K562 (cell line): ENCODE measurements around the gene TRIP10. TPM values are rescaled to one million over a fixed set of nuclear protein-coding genes. Genes with fewer than 3 reads are reported as not detected.

Experiments used
- CBX5 ChIP-seq: IDR thresholded peaks from 2 replicates; pipeline ENCODE4 v1.6.1; 2014; ENCODE audit warnings: low read depth, borderline replicate concordance
- CCNT2 ChIP-seq: IDR thresholded peaks from 2 replicates; pipeline ENCODE4 v1.6.1; 2011; ENCODE audit warnings: borderline replicate concordance, low read depth, mild to moderate bottlenecking, moderate library complexity, mixed read lengths, low read length; ENCODE audit not compliant: insufficient read length; ENCODE audit errors: extremely low read depth
- CTBP1 ChIP-seq: fragments of 450-650 bp; IDR thresholded peaks from 2 replicates; pipeline ENCODE4 v1.6.1; 2016; ENCODE audit warnings: borderline replicate concordance
- CTCFL ChIP-seq: IDR thresholded peaks from 2 replicates; pipeline ENCODE4 v1.6.1; 2011; ENCODE audit warnings: borderline replicate concordance, low read depth, mild to moderate bottlenecking, moderate library complexity, low read length; ENCODE audit not compliant: insufficient read depth, poor library complexity, severe bottlenecking
- ELF4 ChIP-seq: fragments of 450-650 bp; formaldehyde crosslinking; IDR thresholded peaks from 2 replicates; pipeline ENCODE4 v1.4.0; 2022; ENCODE audit warnings: missing genetic modification characterization
- JUN ChIP-seq, 2 experiments: sonication (generic) in 1 of 2; formaldehyde crosslinking in 1 of 2; IDR thresholded peaks; 2 replicates each; pipeline versions ENCODE4 v1.6.1 to v1.8.0; 2012 to 2022; ENCODE audit warnings: borderline replicate concordance in 2 of 2, mild to moderate bottlenecking in 2 of 2, improper control_type of control experiment in 1 of 2, low read depth in 1 of 2, low read length in 1 of 2, missing genetic modification reagents in 1 of 2
- NCOA4 ChIP-seq: fragments of 450-650 bp; IDR thresholded peaks from 2 replicates; pipeline ENCODE4 v1.6.1; 2018; ENCODE audit warnings: mild to moderate bottlenecking; ENCODE audit not compliant: partially characterized antibody
- PCBP2 ChIP-seq: fragments of 200-400 bp; formaldehyde crosslinking; IDR thresholded peaks from 2 replicates; pipeline ENCODE4 v1.6.1; 2018; ENCODE audit warnings: low read length, low read depth, mild to moderate bottlenecking, moderate library complexity; ENCODE audit not compliant: poor library complexity, severe bottlenecking
- SIN3A ChIP-seq, 2 experiments: fragments of 150-350 bp in 1 of 2; IDR thresholded peaks; 2 replicates each; pipeline ENCODE4 v1.6.1; 2011 to 2016; ENCODE audit warnings: borderline replicate concordance in 2 of 2, low read depth in 2 of 2, low read length in 2 of 2, mild to moderate bottlenecking in 2 of 2, moderate library complexity in 2 of 2; ENCODE audit not compliant: control insufficient read depth in 1 of 2
- USF2 ChIP-seq: sonication (generic); formaldehyde crosslinking; IDR thresholded peaks from 2 replicates; pipeline ENCODE4 v1.5.0; 2020; ENCODE audit warnings: missing genetic modification reagents
- ZBTB26 ChIP-seq: fragments of 450-650 bp; formaldehyde crosslinking; IDR thresholded peaks from 2 replicates; pipeline ENCODE4 v1.4.0; 2022; ENCODE audit warnings: missing genetic modification characterization
- ZNF3 ChIP-seq: fragments of 250-450 bp; sonication (Bioruptor Pico); IDR thresholded peaks from 2 replicates; pipeline ENCODE4 v1.5.0; 2021; ENCODE audit warnings: mild to moderate bottlenecking, moderate library complexity
- ZNF766 ChIP-seq: fragments of 200-800 bp; sonication (Bioruptor generic); conservative IDR thresholded peaks from 2 replicates; pipeline ENCODE4 v1.6.1; 2016; ENCODE audit warnings: missing genetic modification characterization, missing compliant biosample characterization
- polyA plus RNA-seq, 8 experiments: library from polyadenylated mRNA; depleted of rRNA in 4 of 8; stranded (reverse) in 5 of 8; unstranded in 3 of 8; fragments of >200 nt; fragmentation: Nextera tagmentation in 2 of 8; fragmentation: Illumina TruSeq in 1 of 8; extraction: Ambion mirVana in 2 of 8; extraction: Trizol in 1 of 8; gene quantifications; 2 replicates each; pipeline versions ENCODE4 v1.2.1 to v1.2.3, GENCODE V29; 2011 to 2014; ENCODE audit warnings: inconsistent platforms in 1 of 8, missing spikeins in 1 of 8
- total RNA-seq, 7 experiments: library from RNA; depleted of rRNA in 6 of 7; stranded (reverse); fragments of >200 nt in 6 of 7; fragmentation: Illumina TruSeq in 2 of 7; extraction: Trizol in 2 of 7; gene quantifications; 2 replicates each; pipeline versions ENCODE4 v1.2.1 to v1.2.3, GENCODE V29; 2011 to 2021; ENCODE audit warnings: low replicate concordance in 1 of 7
- TF ChIP-seq, protein P1 (sequence below): fragments of 450-650 bp; formaldehyde crosslinking; IDR thresholded peaks from 2 replicates; pipeline ENCODE4 v1.4.0; 2020; ENCODE audit warnings: mild to moderate bottlenecking, mixed read lengths
- TF ChIP-seq, protein P2 (sequence below), 2 experiments: IDR thresholded peaks; 2 replicates each; pipeline ENCODE4 v1.6.1; 2012; ENCODE audit warnings: improper control_type of control experiment in 2 of 2, low read depth in 2 of 2, low read length in 2 of 2, borderline replicate concordance in 1 of 2

The TRIP10 gene
- total and polyA plus RNA-seq, 9 of the 15 experiments (the other 6 are each of a cell fraction or from before 2014, with no cell fraction given), result 1.2 to 66.8 (median 36.1) TPM

- TF ChIP-seq, protein P1, sequence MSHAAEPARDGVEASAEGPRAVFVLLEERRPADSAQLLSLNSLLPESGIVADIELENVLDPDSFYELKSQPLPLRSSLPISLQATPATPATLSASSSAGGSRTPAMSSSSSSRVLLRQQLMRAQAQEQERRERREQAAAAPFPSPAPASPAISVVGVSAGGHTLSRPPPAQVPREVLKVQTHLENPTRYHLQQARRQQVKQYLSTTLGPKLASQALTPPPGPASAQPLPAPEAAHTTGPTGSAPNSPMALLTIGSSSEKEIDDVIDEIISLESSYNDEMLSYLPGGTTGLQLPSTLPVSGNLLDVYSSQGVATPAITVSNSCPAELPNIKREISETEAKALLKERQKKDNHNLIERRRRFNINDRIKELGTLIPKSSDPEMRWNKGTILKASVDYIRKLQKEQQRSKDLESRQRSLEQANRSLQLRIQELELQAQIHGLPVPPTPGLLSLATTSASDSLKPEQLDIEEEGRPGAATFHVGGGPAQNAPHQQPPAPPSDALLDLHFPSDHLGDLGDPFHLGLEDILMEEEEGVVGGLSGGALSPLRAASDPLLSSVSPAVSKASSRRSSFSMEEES, result peak; percentile 75
- TF ChIP-seq ELF4 (CRISPR knock-in tag) (peak; percentile 46; the same call in 1 of the 2 replicates), ZNF766 (CRISPR knock-in tag) (0 out of 2 replicates have a peak, but pooled peaks have one; percentile 33), PCBP2 (no peak), CTBP1 (peak; percentile 97), CBX5 (no peak), USF2 (peak; percentile 95), ZNF3 (no peak), ZBTB26 (CRISPR knock-in tag) (0 out of 2 replicates have a peak, but pooled peaks have one; percentile 77), CCNT2 (peak; percentile 82), SIN3A (IDR thresholded peaks at IDR 0.05; ENCODE audit: borderline replicate concordance in 2 of 2, control insufficient read depth in 1 of 2, low read depth in 2 of 2, low read length in 2 of 2) (peak; percentile 40 to 89; a peak in 2 of 4 replicates), CTCFL (peak; percentile 99), JUN (IDR thresholded peaks at IDR 0.05; ENCODE audit: borderline replicate concordance, low read depth, low read length) (peak; percentile 45; the same call in 1 of the 2 replicates), JUN (CRISPR knock-in tag; IDR thresholded peaks at IDR 0.05; ENCODE audit: borderline replicate concordance) (no peak), NCOA4 (no peak)
- TF ChIP-seq, protein P2, sequence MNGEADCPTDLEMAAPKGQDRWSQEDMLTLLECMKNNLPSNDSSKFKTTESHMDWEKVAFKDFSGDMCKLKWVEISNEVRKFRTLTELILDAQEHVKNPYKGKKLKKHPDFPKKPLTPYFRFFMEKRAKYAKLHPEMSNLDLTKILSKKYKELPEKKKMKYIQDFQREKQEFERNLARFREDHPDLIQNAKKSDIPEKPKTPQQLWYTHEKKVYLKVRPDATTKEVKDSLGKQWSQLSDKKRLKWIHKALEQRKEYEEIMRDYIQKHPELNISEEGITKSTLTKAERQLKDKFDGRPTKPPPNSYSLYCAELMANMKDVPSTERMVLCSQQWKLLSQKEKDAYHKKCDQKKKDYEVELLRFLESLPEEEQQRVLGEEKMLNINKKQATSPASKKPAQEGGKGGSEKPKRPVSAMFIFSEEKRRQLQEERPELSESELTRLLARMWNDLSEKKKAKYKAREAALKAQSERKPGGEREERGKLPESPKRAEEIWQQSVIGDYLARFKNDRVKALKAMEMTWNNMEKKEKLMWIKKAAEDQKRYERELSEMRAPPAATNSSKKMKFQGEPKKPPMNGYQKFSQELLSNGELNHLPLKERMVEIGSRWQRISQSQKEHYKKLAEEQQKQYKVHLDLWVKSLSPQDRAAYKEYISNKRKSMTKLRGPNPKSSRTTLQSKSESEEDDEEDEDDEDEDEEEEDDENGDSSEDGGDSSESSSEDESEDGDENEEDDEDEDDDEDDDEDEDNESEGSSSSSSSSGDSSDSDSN (IDR thresholded peaks at IDR 0.05; ENCODE audit: borderline replicate concordance in 1 of 2, low read depth in 2 of 2, low read length in 2 of 2), result peak; percentile 74 to 87; a peak in 3 of 4 replicates
Observed at GRCh38 chr19:6753178-6754031, 13.9 kb downstream of the TRIP10 start (continued).
